GM21528 (cell line): ENCODE measurements around the gene MAP7D2.

ENCODE experiments used
- ATAC-seq: cut with Tn5 transposase; IDR thresholded peaks from one replicate; pipeline ENCODE4 v1.9.1; 2021; ENCODE audit warnings: mild to moderate bottlenecking, moderate library complexity; ENCODE audit not compliant: unreplicated experiment, low FRiP score

The MAP7D2 gene

DNA sequence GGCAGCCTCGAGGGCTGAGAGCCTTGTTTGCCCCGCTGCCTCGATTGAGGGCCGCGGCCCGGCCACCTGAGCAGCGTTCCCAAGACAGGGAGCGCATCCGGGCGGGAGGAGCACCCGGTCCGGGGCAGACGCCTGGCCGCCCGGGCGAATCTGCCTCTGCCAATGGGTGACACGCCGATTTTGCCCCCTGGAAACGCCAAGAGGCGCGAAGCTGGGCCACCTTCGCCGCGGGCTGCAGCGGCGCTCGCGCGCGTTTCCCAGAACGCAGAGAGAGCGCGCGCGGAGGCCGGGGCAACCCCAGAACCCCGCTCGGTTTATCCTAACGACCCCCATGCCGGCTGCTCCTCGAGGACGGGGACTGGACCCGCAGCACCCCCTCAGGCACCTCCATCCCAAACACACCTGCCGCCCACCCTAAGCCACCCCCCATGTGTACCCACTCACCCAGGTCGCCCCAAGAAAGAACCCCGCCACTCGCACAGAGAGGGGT is 575 bp downstream of the MAP7D2 start:
- ATAC-seq, result no peak

DNA sequence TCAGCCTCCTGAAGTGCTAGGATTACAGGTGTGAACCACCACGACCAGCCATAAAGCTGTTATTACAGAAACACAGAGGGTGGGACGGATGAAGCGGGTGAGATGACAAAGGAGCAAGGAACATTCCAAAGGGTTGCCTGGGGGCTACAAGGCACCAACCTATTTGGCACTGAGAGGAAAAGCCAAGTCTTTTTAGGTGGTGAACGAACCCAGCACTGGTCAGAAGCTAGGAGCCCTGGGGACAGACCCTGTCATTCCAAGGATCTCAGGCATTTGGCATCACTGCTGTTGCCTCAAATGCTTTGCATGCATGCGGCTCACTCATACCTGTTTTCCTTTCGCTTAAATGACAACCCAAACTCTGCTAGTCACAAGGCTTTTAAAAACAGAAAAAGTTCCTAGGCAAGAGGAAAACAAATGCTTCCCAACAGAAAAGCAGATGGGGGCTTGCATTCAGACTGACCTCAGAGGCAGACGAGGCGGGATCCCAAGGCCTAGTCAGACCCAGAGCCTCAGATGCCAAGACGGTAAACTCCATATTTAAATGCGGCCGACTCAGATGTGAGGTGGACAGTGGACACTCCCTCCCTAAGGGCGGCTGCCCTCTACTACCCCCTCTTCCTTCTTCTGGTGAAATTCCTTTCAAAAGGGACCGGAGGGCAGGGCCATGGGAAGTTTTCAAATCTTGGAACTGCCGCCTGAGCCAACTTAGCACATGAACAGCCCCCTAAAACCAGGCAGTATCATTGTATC is 4.5 kb downstream of the MAP7D2 start:
- no peak for ATAC-seq

DNA sequence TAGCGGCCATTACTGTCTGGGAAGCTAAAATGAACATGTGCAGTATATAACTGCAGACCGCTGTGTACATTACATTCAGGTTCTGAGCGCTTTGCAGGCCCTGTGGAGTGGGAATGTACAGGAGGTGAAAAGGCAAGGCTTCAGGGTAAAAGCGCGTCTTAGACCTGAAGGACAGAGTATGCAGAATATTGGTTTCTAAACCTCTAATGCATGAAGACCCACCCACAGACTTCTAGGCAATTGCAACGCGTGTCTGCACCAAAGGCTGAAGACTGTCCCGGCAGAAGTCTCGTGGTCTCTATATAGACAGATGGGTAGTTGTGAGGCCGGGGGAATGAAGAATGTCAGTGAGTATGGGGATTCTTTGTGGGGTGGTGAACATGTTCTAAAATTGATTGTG is 5.4 kb downstream of the MAP7D2 start:
- ATAC-seq, result no peak

DNA sequence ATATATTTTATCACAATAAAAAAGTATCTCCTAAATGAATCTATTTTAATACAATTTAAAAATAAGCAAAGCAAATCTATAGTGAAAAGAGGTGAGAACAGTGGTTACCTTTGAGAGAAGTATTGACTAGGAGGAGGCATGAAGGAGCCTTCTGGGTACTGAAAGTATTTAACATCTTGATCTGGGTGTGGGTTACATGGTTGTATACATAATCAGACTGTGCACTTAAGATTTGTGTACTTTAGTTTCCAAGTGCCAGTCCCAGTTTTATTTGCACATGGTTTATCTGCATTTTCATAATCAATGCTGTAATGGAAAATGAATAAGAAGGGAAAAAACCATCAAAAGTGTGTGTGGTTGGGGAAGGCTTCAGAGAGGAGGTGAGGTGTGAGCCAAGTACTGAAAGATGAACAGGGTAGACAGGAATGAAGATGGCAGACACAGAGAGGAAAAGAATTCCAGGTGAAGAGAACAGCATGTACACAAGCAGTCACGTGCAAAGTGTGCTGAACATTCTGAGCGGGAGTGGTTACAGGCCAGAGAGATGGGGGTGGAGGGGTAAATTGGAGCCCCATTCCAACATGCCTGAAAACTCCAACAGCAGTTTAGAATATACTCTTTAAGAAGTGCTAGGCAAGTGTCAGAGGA is 14.6 kb downstream of the MAP7D2 start:
- no peak for ATAC-seq

DNA sequence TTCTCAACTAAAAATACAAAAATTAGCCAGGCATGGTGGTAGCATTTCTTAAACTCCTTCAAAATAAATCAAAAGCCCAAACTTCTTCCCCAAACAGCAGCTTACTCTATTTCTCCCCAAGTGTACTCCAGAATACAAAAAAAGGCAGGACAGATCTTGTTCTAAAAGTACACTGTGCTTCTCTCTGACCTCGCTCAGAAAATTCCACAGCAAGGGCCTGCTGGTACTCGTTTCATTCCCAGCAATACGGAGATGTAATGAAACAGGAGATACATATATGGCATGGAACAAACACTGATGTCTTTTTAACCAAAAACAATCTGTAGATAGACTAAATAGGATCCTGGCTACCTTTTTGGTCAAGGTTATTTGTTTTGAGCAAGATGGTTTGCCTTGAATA is 25.2 kb downstream of the MAP7D2 start:
- ATAC-seq, result no peak

DNA sequence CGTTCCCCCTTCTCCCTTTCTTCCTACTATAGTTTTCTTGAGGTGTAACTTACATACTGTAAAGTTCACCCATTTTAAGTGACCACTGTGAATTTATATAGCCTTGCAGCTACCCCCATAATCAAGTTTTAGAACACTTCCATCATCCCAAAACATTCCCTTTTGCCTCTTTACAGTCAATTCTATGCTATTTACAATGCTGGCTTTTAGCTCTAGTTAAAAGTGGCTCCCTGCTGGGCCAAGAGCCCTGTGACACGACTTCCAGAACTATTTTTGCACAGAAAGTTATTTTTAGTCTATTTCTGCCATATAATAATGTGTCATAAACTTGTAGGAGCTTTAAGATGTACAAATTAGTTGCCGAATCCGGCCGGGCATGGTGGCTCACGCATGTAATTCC is 26.9 kb downstream of the MAP7D2 start:
- no peak for ATAC-seq

DNA sequence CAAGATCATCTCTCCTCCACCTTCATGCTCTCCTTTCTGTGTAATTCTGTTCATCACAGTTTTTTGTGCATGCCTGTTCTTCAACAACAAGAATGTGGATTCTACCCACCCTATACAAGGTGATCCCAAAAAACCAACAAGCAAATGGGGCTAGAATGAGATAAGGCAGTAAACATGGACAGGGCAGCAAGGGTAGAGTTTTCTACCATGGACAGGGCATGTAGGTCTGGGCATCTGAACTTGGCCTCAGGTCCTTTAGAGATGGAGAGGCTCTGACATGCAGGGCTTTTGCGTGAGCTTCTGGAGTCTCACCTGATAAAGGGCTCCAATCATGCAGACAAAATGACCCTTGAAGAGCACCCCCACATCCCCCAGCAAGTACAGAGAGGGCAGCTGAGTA is 36.4 kb downstream of the MAP7D2 start:
- no peak for ATAC-seq

DNA sequence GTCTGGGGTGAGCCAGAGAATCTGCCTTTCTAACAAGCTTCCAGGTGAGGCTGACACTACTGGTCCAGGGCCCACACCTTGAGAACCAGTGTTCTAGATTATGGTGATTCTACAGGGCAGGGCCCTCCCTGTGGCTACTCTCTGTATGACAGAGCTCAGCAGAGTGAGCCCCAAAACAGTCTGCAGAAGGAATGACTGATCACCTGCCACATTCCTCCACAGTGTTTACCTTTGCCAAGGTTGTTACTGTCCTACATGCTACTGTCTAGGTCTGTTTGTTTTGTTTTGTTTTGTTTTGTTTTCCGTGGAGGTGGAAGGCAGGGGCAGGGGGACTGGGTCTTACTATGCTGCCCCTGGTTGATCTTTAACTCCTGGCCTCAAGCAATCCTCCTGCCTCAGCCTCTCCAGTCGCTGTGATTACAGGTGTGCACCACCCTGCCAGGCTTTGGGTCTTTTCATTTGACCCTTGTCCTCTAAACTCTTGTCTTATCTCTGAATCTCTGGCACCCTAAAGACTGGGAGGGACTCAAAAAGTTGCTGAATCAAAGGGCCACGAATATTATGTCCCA is 45.1 kb downstream of the MAP7D2 start:
- ATAC-seq, result no peak

DNA sequence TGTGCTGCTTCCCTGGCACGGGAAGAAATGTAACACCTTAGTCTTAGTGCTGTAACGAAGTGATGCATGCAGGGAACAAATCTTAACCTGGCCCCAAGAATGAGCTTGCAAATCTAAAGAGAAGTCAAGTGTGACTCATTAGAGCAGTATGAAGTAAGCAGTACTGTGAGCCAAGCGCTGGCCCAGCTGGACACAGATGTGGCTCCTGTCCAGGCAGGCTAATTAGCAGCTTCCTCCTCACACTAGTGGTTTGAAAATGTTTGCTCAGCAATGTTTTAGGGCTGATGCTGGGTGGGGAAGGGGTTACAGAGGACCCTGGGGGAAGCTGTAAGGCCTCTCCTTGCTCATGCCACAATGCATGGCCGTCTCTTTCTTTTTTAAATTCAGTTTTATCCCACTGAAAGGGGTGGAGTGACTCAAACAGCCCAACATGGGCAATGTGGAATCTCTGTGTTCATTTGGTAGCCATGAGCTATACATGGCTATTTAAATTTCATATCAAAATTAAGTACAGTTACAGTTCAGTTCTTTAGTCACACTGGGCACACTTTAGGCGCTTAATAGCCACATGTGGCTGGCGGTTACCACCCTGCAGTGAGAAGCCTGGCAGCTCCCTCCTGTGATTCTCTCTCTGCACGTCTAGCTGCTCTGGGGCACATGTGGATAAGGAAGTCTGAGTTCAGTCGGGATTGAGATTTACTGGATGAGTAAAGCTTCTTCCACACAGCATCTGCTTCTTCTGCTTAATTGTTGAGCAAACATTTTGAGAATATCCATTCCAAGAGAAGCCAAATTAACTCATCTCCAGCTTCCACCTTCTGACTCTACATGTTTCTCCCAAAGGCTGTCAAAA is 48.8 kb downstream of the MAP7D2 start:
- no peak for ATAC-seq

DNA sequence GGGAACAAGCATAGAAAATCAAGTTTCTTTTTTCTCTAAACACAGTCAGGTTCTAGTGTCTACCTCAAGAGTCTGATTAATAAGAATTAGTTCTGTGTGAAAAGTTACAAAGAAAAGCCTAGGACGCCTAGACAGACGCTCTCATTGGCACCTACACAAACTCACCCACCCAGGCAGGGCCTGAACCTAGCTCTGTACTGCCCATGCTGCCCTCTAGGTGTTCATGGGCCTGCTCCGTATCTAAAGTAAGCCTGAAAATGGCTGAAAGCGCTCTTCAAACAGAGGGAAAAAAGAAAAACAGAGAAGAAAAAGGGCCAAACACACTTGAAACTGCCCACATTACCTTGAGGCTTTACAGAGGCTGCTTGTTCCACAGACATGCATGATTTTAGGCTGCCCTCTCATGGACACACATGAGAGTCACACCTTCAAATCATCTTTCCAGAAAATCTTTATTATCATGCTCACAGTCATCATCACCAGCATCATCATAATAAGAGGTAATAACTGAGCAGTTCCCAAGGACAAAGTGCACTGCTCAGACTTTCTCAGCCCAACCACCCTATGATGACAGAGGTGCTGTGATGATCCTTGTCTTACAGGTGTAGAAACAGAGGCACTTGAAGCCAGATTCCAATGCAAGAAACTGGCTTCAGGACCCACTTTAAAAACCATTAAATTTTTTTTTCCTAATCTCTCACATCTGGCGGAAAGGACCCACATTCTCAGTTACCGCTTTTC is 49.6 kb downstream of the MAP7D2 start:
- no peak for ATAC-seq

DNA sequence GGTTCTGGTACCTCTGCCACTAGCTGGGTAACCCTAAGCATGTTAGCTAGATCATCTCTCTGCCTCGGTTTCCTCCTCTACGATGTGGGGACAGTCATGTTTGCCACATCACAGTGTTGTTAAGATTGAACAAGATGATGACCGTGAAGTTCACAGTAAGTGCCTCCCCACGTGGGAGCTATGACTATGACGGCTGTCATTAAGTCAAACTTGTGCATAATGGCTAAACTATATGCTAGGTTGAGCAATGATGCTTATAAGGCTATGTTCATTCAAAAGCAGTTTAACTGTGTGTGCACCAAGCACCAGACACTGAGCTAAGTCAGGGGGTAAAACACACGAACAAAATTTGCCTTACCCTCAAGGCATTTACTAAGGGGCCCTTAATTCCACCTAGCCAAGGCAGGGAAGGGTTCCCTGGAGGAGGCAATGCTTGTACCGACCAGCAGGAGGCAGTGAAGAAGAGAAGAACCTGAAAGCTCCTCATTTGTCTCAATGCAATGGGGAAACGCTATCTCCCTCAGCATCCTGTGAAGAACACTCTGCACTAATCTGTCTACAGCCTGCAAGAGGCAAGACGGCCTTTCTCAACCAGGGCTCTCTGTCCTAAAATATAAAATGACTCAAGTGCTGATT is 52.9 kb downstream of the MAP7D2 start:
- ATAC-seq, result no peak

DNA sequence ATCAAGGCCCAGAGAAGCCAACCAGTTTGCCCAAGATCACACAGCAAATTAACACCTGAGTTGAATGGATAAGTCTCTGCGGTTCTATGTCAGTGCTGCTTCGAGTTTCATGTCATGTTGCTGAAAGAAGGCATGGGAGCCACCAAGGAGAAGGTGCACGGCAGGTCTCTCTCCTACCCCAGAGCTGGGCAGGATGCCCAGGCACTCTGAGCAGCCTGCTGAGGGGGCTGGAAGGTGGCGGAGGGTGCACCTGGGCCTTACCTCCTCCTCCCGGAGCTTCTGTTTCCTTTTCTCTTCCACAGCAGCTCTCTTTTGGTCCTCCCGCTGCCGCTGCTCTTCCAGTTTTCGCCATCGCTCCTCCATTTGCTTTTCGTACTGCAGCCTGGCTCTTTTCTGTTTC is 53.6 kb downstream of the MAP7D2 start:
- no peak for ATAC-seq

DNA sequence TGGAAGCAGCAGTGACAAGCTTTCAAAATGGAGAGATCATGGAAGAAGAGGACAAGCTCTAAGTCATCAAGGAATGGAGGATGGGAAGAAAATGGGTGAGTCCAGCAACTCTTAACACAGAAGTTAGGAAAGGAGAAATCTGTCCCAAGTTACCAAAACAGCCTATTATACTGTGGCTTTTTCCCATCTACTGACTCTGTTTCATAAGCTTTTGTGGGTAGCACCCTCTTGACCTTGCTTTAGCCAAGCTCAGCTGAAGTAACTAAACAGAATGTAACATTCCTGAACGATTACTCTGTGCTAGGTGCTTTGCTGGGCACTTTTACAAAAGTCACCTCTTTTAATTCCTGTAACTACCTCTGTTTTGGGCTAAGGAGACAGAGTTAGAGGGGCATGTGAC is 54.9 kb downstream of the MAP7D2 start:
- ATAC-seq, result no peak

DNA sequence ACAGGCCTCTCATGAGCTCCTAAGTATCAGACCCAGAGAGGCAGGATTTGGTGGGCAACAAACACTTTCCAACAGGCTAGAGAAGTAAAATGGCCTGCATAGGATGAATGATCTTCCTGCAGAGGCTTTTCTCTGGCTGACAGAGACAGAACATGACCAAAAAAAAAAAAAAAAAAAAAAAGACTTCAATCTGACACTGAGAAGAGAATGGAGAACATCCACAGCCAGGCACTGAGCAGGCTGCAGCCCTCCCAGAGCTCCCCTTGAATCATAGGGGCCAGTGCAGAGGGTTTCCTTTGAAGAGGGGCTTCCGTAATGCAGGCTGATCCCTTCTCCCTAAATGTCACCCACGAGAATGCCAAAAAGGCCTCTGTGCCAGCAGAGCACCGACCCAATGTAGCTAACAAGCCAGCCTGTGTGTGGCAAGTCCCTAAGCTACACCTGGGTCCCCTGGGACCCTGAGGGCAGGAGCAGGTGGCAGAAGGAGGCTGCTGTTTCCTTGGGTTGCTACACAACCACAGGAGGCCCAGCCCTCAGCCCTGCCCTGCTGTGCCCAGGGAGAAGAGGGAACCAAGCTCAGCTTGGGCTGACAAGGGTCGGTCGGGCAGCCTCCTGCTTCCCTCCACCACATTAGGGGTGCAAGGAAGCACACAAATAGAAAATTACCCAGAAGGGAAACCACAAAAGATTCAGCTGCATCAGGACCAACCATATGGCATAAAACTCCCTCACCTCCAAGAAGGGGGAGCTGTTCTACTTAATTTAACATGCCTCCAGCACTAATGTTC is 55.6 kb downstream of the MAP7D2 start:
- ATAC-seq, result no peak

DNA sequence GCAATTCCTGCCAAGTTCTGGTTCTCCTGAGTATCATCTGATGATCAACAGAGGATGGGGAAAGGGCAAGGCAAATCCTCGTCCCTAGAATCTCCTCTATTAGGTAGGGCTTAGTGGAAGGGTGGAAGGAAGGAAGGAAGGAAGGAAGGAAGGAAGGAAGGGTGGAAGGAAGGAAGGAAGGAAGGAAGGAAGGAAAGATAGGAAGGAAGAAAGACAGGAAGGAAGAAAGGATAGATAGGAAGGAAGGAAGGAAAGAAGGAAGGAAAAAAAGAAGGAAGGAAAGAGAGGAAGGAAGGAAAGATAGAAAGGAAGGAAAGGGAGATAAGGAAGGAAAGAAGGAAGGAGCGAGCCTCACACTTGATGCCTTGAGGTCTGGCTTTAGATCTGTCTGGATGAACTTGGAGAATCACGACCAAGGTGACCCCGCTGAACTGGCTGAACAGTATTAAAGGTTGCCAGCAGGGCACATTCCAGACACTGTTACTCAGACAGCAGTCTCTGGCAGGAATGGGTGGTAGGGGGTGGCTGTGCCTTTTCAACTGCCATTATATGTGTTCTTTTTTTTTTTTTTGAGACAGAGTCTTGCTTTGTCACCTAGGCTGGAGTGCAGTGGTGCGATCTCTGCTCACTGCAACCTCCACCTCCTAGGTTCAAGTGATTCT is 57.1 kb downstream of the MAP7D2 start:
- ATAC-seq, result no peak

DNA sequence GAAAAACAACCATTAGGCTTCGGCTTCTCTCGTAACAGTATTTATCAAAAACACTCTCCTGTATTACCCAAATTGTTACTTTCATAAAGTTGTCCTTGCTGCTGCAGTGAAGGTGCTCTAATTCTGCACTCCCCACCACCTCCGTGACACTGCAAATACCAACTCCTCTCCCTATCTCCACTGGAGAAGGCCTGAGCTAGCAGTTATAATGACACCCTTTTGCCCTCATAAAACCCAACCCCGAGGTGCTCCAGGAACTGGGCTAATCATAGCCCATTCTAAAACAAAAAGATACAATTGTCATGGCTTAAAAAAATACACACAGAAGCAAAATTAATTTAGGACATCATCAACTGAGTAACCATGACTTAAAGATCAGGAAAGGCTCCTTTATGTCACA is 59.2 kb downstream of the MAP7D2 start:
- no peak for ATAC-seq

DNA sequence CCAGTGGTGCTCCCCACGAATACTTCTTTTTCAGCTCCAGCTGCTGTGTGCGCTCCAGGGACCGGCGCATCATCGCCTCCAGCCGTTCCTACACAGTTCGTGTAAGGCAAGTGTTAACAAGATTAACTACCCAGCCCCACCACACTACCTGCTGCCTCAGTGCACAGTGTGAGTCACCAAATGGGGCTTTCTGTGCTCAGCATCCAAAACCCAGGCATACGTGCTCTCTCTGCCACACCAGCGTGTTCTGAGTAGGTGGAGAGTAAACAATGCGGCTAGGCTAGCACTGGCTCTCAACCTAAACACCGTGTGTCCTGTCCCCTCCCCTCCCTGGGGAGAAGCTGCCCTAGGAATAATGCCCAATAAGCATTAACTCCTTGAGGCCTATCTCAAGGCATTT is 60.0 kb downstream of the MAP7D2 start:
- ATAC-seq, result no peak

DNA sequence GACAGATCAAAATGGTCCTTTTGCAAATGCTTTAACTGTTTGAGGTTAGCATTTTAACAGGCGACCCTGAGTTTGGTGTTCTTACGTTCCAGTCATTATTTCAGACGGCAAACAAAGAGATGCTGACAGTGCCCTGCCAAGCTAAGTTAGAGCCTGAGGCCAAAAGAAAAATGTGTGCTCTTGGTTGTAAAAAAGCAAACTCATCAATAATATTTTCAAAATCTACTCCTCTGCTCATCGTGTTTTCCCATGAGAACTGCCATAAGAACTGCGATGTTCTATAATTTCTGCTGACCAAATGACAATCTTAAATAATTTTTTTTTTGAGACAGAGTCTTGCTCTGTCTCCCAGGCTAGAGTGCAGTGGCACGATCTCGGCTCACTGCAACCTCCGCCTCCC is 63.2 kb downstream of the MAP7D2 start:
- no peak for ATAC-seq

DNA sequence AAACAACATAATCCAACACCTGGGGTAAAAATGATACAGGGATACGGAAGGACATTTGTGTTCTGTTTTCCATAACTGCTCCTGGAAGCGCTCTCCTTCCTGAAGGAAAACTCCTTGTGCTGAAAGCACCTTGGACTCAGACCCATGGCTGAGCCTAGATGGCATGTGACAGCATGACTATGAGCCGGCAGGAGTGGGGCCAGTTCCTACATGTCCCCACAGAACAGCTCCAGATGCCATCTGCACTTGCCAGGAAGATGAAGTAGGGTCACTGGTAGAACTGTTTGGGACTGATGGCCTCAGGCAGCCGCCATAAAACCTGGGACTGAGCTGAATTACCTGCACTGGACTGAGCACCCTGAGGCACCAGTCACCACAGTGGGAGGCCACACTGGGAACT is 69.8 kb downstream of the MAP7D2 start:
- ATAC-seq, result no peak
